ENCODE data around the gene SPOCK1.

DNA sequence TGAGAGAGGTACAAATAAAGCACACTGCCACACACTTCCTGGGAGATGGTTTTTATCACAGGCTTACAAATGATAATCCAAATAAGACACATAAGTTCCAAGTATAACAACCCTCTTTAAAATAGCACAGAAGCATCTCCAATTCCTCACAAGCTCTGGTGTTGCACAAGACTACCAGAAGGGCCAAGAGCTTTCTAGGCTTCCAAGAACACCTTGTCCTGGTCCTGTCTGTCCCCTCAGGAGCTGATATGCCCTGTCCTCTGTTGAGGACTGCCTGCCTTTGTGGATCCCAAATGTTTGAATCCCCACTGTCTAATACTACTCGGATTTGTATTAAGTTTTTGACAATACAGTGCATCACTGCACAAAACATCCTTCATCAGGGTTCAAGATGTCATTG lies 110.1 kb downstream of the SPOCK1 start:
- TF ChIP-seq, protein P1, sequence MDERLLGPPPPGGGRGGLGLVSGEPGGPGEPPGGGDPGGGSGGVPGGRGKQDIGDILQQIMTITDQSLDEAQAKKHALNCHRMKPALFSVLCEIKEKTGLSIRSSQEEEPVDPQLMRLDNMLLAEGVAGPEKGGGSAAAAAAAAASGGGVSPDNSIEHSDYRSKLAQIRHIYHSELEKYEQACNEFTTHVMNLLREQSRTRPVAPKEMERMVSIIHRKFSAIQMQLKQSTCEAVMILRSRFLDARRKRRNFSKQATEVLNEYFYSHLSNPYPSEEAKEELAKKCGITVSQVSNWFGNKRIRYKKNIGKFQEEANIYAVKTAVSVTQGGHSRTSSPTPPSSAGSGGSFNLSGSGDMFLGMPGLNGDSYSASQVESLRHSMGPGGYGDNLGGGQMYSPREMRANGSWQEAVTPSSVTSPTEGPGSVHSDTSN (CRISPR knock-in tag; IDR thresholded peaks at IDR 0.05; ENCODE audit: low read depth): no peak
- TF ChIP-seq, protein P1 (tag; conservative IDR thresholded peaks at IDR 0.05; ENCODE audit: low read depth): no peak
- TF ChIP-seq, protein P2, sequence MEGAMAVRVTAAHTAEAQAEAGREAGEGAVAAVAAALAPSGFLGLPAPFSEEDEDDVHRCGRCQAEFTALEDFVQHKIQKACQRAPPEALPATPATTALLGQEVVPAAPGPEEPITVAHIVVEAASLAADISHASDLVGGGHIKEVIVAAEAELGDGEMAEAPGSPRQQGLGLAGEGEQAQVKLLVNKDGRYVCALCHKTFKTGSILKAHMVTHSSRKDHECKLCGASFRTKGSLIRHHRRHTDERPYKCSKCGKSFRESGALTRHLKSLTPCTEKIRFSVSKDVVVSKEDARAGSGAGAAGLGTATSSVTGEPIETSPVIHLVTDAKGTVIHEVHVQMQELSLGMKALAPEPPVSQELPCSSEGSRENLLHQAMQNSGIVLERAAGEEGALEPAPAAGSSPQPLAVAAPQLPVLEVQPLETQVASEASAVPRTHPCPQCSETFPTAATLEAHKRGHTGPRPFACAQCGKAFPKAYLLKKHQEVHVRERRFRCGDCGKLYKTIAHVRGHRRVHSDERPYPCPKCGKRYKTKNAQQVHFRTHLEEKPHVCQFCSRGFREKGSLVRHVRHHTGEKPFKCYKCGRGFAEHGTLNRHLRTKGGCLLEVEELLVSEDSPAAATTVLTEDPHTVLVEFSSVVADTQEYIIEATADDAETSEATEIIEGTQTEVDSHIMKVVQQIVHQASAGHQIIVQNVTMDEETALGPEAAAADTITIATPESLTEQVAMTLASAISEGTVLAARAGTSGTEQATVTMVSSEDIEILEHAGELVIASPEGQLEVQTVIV (CRISPR knock-in tag; IDR thresholded peaks at IDR 0.05; ENCODE audit: borderline replicate concordance): no peak
- TF ChIP-seq SP1 (CRISPR knock-in tag; IDR thresholded peaks at IDR 0.05): no peak
- no peak for TF ChIP-seq TAF1 (IDR thresholded peaks at IDR 0.05; ENCODE audit: control insufficient read depth, extremely low read depth, insufficient read depth, low read length, severe bottlenecking)
- no peak for TF ChIP-seq KLF10 (CRISPR knock-in tag; IDR thresholded peaks at IDR 0.05)
- TF ChIP-seq, protein P3, sequence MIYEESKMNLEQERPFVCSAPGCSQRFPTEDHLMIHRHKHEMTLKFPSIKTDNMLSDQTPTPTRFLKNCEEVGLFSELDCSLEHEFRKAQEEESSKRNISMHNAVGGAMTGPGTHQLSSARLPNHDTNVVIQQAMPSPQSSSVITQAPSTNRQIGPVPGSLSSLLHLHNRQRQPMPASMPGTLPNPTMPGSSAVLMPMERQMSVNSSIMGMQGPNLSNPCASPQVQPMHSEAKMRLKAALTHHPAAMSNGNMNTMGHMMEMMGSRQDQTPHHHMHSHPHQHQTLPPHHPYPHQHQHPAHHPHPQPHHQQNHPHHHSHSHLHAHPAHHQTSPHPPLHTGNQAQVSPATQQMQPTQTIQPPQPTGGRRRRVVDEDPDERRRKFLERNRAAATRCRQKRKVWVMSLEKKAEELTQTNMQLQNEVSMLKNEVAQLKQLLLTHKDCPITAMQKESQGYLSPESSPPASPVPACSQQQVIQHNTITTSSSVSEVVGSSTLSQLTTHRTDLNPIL (CRISPR knock-in tag; IDR thresholded peaks at IDR 0.05): no peak
- no peak for TF ChIP-seq ZKSCAN8 (CRISPR knock-in tag; IDR thresholded peaks at IDR 0.05)
